ENCODE measurements around the gene MED8.

The MED8 gene

DNA sequence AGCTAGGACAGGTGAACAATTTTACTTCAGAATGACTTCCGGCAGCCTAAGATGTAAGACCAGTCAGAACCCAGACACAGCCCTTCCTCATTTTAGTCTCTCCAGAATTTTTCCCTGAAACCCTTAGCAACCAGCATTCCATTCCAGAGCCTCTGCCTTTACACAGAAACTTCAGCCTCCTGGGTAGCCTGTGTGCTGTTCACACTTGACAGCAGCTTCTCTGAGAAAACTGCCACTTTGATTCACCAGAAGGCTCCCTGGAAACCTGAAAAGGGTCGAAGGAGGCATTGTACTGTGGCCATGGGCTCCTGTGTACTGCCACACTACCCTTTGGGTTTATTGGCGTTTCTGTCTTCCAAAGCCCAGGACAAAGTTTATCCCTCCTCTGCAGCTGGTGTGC lies 46.8 kb upstream of the MED8 start:
- no peak for DNase-seq (ENCODE audit: low read depth)
- no peak overlapping the region for H3K4me3 ChIP-seq (ENCODE audit: control insufficient read depth, low read depth, low read length)
- TF ChIP-seq, protein P1, sequence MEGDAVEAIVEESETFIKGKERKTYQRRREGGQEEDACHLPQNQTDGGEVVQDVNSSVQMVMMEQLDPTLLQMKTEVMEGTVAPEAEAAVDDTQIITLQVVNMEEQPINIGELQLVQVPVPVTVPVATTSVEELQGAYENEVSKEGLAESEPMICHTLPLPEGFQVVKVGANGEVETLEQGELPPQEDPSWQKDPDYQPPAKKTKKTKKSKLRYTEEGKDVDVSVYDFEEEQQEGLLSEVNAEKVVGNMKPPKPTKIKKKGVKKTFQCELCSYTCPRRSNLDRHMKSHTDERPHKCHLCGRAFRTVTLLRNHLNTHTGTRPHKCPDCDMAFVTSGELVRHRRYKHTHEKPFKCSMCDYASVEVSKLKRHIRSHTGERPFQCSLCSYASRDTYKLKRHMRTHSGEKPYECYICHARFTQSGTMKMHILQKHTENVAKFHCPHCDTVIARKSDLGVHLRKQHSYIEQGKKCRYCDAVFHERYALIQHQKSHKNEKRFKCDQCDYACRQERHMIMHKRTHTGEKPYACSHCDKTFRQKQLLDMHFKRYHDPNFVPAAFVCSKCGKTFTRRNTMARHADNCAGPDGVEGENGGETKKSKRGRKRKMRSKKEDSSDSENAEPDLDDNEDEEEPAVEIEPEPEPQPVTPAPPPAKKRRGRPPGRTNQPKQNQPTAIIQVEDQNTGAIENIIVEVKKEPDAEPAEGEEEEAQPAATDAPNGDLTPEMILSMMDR (IDR thresholded peaks at IDR 0.05; ENCODE audit: control insufficient read depth, insufficient read depth, low read depth, low read length, missing control alignments): no peak

DNA sequence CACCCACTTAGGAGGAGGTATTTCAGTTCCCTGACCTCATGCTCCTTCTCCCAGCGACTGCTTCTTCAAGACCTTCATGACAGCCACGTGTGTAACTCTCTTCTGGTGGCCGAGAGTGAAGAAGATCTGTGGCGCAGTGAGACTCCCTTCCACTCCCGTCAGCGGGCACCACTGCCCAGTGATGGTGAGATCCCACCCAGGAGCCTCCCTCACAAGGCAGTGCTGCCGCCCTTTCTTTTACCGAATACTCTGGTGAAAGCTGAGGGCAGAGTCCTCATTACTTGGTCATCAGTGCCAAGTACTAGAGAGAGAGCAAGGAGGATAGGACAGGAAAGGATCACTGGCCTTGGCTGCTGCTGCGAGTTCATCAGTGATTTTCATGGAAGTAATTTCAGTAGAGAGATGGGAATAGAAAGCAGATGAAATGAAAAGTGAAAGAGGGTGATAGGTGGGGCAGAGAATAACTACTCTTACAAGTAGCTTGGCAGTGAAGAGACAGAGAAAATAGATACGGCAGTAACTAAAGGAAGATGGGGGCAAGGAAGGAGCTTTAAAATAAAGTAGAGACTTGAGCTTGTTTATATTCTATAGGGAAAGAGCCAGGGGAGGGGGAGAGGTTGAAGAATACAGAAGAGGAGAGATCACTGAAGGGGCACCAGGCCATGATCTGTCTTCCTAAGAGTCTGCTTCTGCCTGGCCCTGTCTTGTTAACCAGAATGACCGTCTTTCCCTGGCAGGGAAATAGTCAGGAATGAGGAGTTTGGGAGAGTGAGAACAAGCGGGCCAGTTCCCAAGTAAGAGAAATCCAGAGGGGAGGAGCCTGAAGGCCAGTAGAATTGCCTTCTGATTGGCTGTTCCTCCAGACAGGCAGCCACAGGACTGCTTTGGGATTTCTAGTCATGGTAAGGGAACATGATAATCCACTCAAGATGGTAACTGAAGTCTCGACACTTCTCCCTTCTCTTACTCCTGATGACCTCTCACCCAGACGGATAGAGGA lies 45.8 kb upstream of the MED8 start:
- H3K4me3 ChIP-seq (ENCODE audit: control insufficient read depth, low read depth, low read length): no peak overlapping the region
- peak; percentile 47 for DNase-seq (ENCODE audit: low read depth)
- TF ChIP-seq, protein P1 (IDR thresholded peaks at IDR 0.05; ENCODE audit: control insufficient read depth, insufficient read depth, low read depth, low read length, missing control alignments): no peak

DNA sequence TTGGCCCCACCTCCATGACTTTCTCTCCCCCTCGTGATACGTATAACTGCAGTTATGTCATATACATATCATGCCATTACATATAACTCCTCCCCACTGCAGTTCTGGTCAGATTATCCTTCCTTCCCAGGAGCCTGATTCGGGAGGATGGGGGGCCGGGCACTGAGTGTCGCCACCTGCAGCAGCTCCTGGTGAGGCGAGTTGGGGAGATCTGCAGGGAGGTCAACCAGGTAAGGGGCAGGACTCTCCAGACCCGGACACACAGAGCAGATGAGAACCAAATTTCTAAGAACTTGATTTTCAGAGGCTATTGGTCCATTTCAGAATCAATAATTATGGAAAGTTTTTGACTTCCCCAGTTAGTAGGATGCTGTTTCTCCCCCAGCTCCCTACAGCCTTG lies 44.7 kb upstream of the MED8 start:
- DNase-seq (ENCODE audit: low read depth): no peak
- no peak overlapping the region for H3K4me3 ChIP-seq (ENCODE audit: control insufficient read depth, low read depth, low read length)
- TF ChIP-seq, protein P1 (IDR thresholded peaks at IDR 0.05; ENCODE audit: control insufficient read depth, insufficient read depth, low read depth, low read length, missing control alignments): no peak

DNA sequence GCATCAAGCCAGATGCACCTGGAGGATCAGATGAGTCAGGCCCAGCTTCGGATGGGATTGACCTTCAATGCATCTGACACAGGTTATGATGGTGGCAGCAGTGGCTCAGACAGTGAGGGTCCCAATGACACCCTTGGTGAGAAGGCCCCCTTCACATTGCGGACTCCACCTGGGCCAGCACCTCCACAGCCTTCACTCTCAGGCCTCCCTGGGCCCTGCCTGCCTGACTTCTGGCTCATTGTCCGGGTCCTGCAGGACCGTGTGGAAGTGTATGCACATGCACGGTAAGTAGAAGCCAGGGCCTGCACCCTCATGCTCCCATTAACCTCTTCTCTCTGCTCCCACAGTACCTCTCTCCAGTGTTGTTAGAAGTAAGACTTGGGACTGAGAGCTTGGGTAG lies 43.3 kb upstream of the MED8 start:
- DNase-seq (ENCODE audit: low read depth): no peak
- no peak overlapping the region for H3K4me3 ChIP-seq (ENCODE audit: control insufficient read depth, low read depth, low read length)
- TF ChIP-seq, protein P1 (IDR thresholded peaks at IDR 0.05; ENCODE audit: control insufficient read depth, insufficient read depth, low read depth, low read length, missing control alignments): no peak

DNA sequence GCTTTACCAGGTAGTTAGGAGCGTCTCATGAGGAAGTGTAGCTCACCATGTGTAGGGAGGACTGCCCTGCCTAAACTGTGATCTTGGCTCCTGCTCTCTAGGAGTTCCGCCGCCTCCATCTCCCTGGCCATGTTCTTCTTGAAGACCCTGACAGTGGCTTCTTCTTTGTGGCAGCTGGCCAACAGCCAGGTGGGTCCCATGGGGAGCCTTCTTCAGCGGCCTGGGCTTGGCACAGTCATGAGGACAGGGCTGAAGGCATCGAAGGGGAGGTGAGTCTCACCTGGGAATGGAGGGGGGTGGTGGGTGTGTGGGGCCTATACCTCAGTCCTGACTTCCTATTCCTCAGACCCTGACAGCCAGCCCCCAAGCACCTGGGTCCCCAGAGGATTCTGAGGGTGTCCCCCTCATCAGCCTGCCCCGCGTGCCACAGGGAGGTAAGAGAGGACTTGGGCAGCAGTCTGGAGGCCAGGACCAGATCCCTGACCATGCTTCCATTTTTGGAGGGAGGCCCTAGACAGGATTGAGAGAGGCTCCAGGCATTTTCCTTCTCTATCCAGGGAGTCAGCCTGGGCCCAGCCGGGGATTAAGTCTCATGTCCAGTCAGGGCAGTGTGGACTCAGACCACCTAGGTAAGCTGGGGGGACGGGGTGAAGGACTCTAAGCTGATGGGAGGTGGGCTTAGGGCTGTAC lies 42.7 kb upstream of the MED8 start:
- TF ChIP-seq, protein P1 (IDR thresholded peaks at IDR 0.05; ENCODE audit: control insufficient read depth, insufficient read depth, low read depth, low read length, missing control alignments): no peak
- DNase-seq (ENCODE audit: low read depth): no peak
- no peak overlapping the region for H3K4me3 ChIP-seq (ENCODE audit: control insufficient read depth, low read depth, low read length)

DNA sequence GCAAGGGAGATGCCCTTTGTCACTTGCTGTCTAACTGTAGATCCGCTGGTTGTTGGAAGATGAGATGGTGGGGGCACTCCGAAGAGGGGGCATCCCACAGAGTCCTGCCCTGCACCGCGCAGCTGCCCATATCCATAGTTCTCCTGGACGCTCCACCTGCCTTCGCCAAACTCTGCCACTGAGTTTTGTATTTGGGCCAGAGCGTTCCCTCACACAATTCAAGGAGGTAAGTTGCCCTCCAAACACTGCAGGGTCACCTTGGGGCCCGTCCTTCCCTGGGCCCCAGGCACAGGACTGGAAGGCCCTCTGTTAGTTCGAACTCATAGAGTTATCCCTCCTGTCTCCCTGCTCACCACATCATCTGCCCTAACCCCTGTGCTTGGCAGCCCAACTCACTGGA lies 42.1 kb upstream of the MED8 start:
- no peak overlapping the region for H3K4me3 ChIP-seq (ENCODE audit: control insufficient read depth, low read depth, low read length)
- DNase-seq (ENCODE audit: low read depth): no peak
- TF ChIP-seq, protein P1 (IDR thresholded peaks at IDR 0.05; ENCODE audit: control insufficient read depth, insufficient read depth, low read depth, low read length, missing control alignments): no peak

All from AG09309 (cell line).